ENCODE measurements around the gene F2RL3.
"Not testable (repeated sequence)": the region's sequence is repeated elsewhere in the genome, so short reads cannot be mapped to it uniquely, and the experiment has no call there.

DNA sequence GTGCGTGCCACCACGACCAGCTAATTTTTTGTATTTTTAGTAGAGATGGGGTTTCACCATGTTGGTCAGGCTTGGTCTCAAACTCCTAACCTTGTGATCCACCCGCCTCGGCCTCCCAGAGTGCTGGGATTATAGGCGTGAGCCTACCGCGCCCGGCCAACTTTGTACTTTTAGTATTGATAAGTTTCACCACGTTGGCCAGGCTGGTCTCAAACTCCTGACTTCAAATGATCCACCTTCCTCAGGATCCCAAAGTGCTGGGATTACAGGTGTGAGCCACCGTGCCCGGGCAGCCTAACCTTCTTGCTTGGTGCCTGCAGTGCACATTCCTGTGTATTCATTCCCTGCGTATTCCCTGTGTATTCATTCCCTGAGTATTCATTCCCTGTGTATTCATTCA is 49.0 kb downstream of the F2RL3 start:
- TF ChIP-seq, protein P1, sequence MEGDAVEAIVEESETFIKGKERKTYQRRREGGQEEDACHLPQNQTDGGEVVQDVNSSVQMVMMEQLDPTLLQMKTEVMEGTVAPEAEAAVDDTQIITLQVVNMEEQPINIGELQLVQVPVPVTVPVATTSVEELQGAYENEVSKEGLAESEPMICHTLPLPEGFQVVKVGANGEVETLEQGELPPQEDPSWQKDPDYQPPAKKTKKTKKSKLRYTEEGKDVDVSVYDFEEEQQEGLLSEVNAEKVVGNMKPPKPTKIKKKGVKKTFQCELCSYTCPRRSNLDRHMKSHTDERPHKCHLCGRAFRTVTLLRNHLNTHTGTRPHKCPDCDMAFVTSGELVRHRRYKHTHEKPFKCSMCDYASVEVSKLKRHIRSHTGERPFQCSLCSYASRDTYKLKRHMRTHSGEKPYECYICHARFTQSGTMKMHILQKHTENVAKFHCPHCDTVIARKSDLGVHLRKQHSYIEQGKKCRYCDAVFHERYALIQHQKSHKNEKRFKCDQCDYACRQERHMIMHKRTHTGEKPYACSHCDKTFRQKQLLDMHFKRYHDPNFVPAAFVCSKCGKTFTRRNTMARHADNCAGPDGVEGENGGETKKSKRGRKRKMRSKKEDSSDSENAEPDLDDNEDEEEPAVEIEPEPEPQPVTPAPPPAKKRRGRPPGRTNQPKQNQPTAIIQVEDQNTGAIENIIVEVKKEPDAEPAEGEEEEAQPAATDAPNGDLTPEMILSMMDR (IDR thresholded peaks at IDR 0.05): not testable (repeated sequence)
- TF ChIP-seq POLR2A (IDR thresholded peaks at IDR 0.05): not testable (repeated sequence)
